Measurements from ENCODE around the gene SLC66A1. TPM values are rescaled to one million over a fixed set of nuclear protein-coding genes. Genes with fewer than 3 reads are reported as not detected.
A peak's percentile ranks its signal among the peaks of the same experiment; 100 is the strongest.

SLC66A1 gene
- total RNA-seq, 1 donor from 2014 or later, result 4.8 TPM

DNA sequence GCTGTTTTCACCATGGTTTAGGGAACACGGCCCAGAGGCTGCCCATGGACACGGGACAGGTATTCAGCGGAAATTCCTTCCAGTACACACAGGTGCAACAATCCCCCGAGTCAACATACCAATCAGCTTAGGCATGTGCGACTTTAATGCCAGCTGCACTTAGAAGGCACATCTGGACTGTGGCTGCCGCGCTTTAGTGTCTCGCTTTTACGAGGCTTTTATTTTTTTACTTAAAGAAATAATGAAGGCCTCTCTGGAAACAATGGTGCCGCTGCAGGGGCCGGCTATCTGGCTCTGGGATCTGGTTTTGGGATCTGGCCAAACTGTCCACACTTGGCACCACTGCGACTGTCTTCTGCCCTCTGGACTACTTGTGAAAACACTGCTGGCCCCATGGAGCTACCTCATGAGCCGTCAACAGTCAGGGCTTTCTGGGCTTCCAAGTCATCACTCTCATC lies 55.5 kb downstream of the SLC66A1 start:
- Histone ChIP-seq H3K9ac (no peak overlapping the region), H4K20me1 (ENCODE audit: low read depth) (peaks cover 27% of the 10 kb centered on the region), H3K27me3 (no peaks in the 10 kb centered on the region), H3K36me3 (no peaks in the 10 kb centered on the region), H3K4me2 (no peak overlapping the region), H3F3A (ENCODE audit: low read depth) (peaks cover 5% of the 10 kb centered on the region), H3K4me3 (no peak overlapping the region), H3K79me2 (ENCODE audit: low read depth) (no peaks in the 10 kb centered on the region), H3K27ac (no peak overlapping the region), H3K9me3 (ENCODE audit: low read depth) (no peaks in the 10 kb centered on the region), H2AFZ (replicated peaks) (no peak overlapping the region), H3K4me1 (peaks cover 9% of the 10 kb centered on the region)
- H3K9me3 Mint-ChIP-seq, result no peaks in the 10 kb centered on the region
- DNase-seq (ENCODE audit: low spot score), result no peak
- no peaks in the 10 kb centered on the region for H3K4me1 Mint-ChIP-seq
- H3K36me3 Mint-ChIP-seq, result peaks cover 1% of the 10 kb centered on the region
- TF ChIP-seq EZH2phosphoT487 (IDR thresholded peaks at IDR 0.05) (no peak), EZH2 (IDR thresholded peaks at IDR 0.05) (no peak)
- TF ChIP-seq, protein P1, sequence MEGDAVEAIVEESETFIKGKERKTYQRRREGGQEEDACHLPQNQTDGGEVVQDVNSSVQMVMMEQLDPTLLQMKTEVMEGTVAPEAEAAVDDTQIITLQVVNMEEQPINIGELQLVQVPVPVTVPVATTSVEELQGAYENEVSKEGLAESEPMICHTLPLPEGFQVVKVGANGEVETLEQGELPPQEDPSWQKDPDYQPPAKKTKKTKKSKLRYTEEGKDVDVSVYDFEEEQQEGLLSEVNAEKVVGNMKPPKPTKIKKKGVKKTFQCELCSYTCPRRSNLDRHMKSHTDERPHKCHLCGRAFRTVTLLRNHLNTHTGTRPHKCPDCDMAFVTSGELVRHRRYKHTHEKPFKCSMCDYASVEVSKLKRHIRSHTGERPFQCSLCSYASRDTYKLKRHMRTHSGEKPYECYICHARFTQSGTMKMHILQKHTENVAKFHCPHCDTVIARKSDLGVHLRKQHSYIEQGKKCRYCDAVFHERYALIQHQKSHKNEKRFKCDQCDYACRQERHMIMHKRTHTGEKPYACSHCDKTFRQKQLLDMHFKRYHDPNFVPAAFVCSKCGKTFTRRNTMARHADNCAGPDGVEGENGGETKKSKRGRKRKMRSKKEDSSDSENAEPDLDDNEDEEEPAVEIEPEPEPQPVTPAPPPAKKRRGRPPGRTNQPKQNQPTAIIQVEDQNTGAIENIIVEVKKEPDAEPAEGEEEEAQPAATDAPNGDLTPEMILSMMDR (IDR thresholded peaks at IDR 0.05), result no peak
- peaks cover 2% of the 10 kb centered on the region for H3K27me3 Mint-ChIP-seq (ENCODE audit: insufficient read depth, low read depth)
- H3K27ac Mint-ChIP-seq, result no peak overlapping the region
- no peak overlapping the region for H3K4me3 Mint-ChIP-seq

DNA sequence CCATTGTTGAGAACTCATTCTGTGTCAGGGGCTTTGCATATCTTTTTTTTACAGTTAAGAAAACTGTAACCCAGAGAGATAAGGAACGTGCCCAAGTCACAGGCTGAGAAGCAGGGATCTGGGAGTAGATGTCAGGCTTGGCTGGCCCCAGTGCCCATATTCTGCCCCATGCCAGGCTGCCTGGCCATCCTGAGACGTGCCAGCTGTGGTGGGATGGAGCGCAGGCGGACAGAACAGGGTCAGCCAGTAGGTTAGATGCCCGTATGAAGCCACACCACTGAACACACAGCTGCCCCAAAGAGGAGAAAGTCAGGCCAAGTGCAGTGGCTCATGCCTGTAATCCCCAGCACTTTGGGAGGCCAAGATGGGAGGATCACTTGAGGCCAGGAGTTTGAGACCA lies 55.9 kb downstream of the SLC66A1 start:
- peaks cover 27% of the 10 kb centered on the region for H4K20me1 ChIP-seq (ENCODE audit: low read depth)

DNA sequence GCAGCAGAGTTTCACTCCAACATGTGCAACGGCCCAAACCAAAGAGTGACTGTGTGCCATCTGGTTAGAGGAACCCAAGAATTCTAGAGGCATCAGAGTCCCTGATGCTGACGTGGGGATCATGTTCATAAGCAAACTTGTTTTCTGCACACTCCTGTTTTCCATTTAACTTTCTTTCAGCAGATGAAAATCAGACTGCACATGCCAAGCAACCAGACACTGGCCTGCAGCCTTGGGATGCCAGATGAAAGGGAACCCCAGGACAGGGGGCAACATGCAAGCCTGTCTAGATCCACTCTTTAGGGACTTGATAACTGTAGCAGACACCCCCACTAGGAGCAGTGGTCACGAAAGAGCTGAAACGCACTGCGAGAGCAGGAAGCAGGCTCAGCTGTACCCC lies 56.8 kb downstream of the SLC66A1 start:
- Mint-ChIP-seq H3K9me3 (no peaks in the 10 kb centered on the region), H3K27me3 (ENCODE audit: insufficient read depth, low read depth) (peaks cover 2% of the 10 kb centered on the region), H3K27ac (peak overlapping the region; percentile 72), H3K4me3 (no peak overlapping the region), H3K36me3 (no peaks in the 10 kb centered on the region), H3K4me1 (no peaks in the 10 kb centered on the region)
- Histone ChIP-seq H3K4me1 (peaks cover 6% of the 10 kb centered on the region), H3K36me3 (no peaks in the 10 kb centered on the region), H3K79me2 (ENCODE audit: low read depth) (no peaks in the 10 kb centered on the region), H3K9me3 (ENCODE audit: low read depth) (no peaks in the 10 kb centered on the region), H4K20me1 (ENCODE audit: low read depth) (peaks cover 23% of the 10 kb centered on the region), H3F3A (ENCODE audit: low read depth) (no peaks in the 10 kb centered on the region), H3K27me3 (no peaks in the 10 kb centered on the region), H3K4me2 (no peak overlapping the region), H2AFZ (replicated peaks) (no peak overlapping the region), H3K9ac (no peak overlapping the region), H3K4me3 (no peak overlapping the region), H3K27ac (no peak overlapping the region)
- no peak for DNase-seq (ENCODE audit: low spot score)
- TF ChIP-seq EZH2 (IDR thresholded peaks at IDR 0.05) (no peak), EZH2phosphoT487 (IDR thresholded peaks at IDR 0.05) (no peak)
- TF ChIP-seq, protein P1 (IDR thresholded peaks at IDR 0.05), result no peak

More for the DNA sequence above, 55.9 kb downstream of the SLC66A1 start:
- Histone ChIP-seq H3K36me3 (no peaks in the 10 kb centered on the region), H3K79me2 (ENCODE audit: low read depth) (no peaks in the 10 kb centered on the region), H3K4me2 (no peak overlapping the region), H3K9me3 (ENCODE audit: low read depth) (no peaks in the 10 kb centered on the region), H3K4me1 (peaks cover 9% of the 10 kb centered on the region), H3F3A (ENCODE audit: low read depth) (peaks cover 5% of the 10 kb centered on the region), H3K27ac (no peak overlapping the region), H2AFZ (replicated peaks) (no peak overlapping the region), H3K27me3 (no peaks in the 10 kb centered on the region), H3K4me3 (no peak overlapping the region), H3K9ac (no peak overlapping the region)
- H3K27me3 Mint-ChIP-seq (ENCODE audit: insufficient read depth, low read depth), result peaks cover 2% of the 10 kb centered on the region
- no peak for DNase-seq (ENCODE audit: low spot score)
- TF ChIP-seq EZH2 (IDR thresholded peaks at IDR 0.05), result no peak
- TF ChIP-seq, protein P1 (IDR thresholded peaks at IDR 0.05), result no peak
- no peak for TF ChIP-seq EZH2phosphoT487 (IDR thresholded peaks at IDR 0.05)
- no peak overlapping the region for H3K4me3 Mint-ChIP-seq
- H3K4me1 Mint-ChIP-seq, result no peaks in the 10 kb centered on the region
- H3K27ac Mint-ChIP-seq, result no peak overlapping the region
- no peaks in the 10 kb centered on the region for H3K36me3 Mint-ChIP-seq
- no peaks in the 10 kb centered on the region for H3K9me3 Mint-ChIP-seq
